A549 (cell line): ENCODE results near the gene SLC2A13.

Source experiments
- CTCF ChIP-seq: fragments of >200 bp; sonication (Bioruptor Twin); formaldehyde crosslinking; IDR thresholded peaks from 3 replicates; pipeline ENCODE4 v1.5.1; 2016
- EHMT2 ChIP-seq: fragments of 200-600 bp; sonication (generic); IDR thresholded peaks from 2 replicates; pipeline ENCODE4 v1.6.1; 2016; ENCODE audit warnings: antibody characterized with exemption, low read depth, mild to moderate bottlenecking, moderate library complexity
- EP300 ChIP-seq, 2 experiments: fragments of >200 bp; sonication (Bioruptor Twin); formaldehyde crosslinking; IDR thresholded peaks; 2 replicates in 1 of 2; 3 replicates in 1 of 2; pipeline ENCODE4 v1.6.1; 2016 to 2017
- MYC ChIP-seq: IDR thresholded peaks from 2 replicates; pipeline ENCODE4 v1.6.1; 2012; ENCODE audit warnings: mild to moderate bottlenecking, inconsistent platforms, low read length, improper control_type of control experiment, borderline replicate concordance
- POLR2A ChIP-seq: IDR thresholded peaks from 2 replicates; pipeline ENCODE4 v1.6.1; 2012; ENCODE audit warnings: mild to moderate bottlenecking, low read length
- RAD21 ChIP-seq, 2 experiments: fragments of >200 bp in 1 of 2; sonication (Bioruptor Twin) in 1 of 2; formaldehyde crosslinking in 1 of 2; IDR thresholded peaks in 1 of 2; conservative IDR thresholded peaks in 1 of 2; 2 replicates in 1 of 2; 3 replicates in 1 of 2; pipeline ENCODE4 v1.6.1; 2012 to 2018; ENCODE audit warnings: inconsistent platforms in 1 of 2
- SMC3 ChIP-seq: fragments of >200 bp; sonication (Bioruptor Twin); formaldehyde crosslinking; IDR thresholded peaks from 3 replicates; pipeline ENCODE4 v1.6.1; 2018; ENCODE audit warnings: inconsistent platforms
- USF2 ChIP-seq: fragments of 450-650 bp; IDR thresholded peaks from 2 replicates; pipeline ENCODE4 v1.6.1; 2014; ENCODE audit warnings: antibody characterized with exemption
- ZC3H11A ChIP-seq: fragments of 450-650 bp; IDR thresholded peaks from 2 replicates; pipeline ENCODE4 v1.6.1; 2014; ENCODE audit warnings: antibody characterized with exemption, mild to moderate bottlenecking

GRCh38 chr12:39779768-39780340 is 326.0 kb downstream of the SLC2A13 start:
- TF ChIP-seq CTCF (no peak), EHMT2 (no peak), RAD21 (conservative IDR thresholded peaks at IDR 0.05 in 1 of 2, IDR thresholded peaks at IDR 0.05 in 1 of 2) (no peak), SMC3 (no peak), ZC3H11A (no peak), POLR2A (no peak), MYC (no peak), EP300 (IDR thresholded peaks at IDR 0.05) (no peak), USF2 (no peak)
